GM12891 (cell line): ENCODE measurements around the gene CDC42EP2.

Experiments used
- POLR2A ChIP-seq: IDR thresholded peaks from 2 replicates; pipeline ENCODE4 v1.6.1; 2011; ENCODE audit warnings: low read depth, low read length, control low read depth
- POLR2AphosphoS5 ChIP-seq: IDR thresholded peaks from 2 replicates; pipeline ENCODE4 v1.6.1; 2011; ENCODE audit warnings: low read depth, low read length, control low read depth
- SPI1 ChIP-seq: IDR thresholded peaks from 2 replicates; pipeline ENCODE4 v1.6.1; 2011; ENCODE audit warnings: low read depth, low read length, control low read depth
- TAF1 ChIP-seq: IDR thresholded peaks from 2 replicates; pipeline ENCODE4 v1.6.1; 2011; ENCODE audit warnings: low read depth, low read length, control low read depth

- TF ChIP-seq TAF1: no peak
- TF ChIP-seq POLR2A: no peak
- no peak for TF ChIP-seq POLR2AphosphoS5
- TF ChIP-seq SPI1: peak; percentile 33; the same call in 1 of the 2 replicates
Observed at GRCh38 chr11:65329478-65329877, 14.8 kb downstream of the CDC42EP2 start.
